ENCODE data around the gene DIP2C. TPM values are rescaled to one million over a fixed set of nuclear protein-coding genes. Genes with fewer than 3 reads are reported as not detected.

Gene DIP2C
- total RNA-seq, 1 experiment from 2014 or later = 11.0 TPM

- DNase-seq = no peak
- TF ChIP-seq CTCF (IDR thresholded peaks at IDR 0.05; ENCODE audit: unreplicated experiment) = no peak
- no peaks in the 10 kb centered on the region for H3K36me3 Mint-ChIP-seq (ENCODE audit: insufficient read depth, unreplicated experiment)
- no peaks in the 10 kb centered on the region for H3K27me3 Mint-ChIP-seq (ENCODE audit: unreplicated experiment)
- H3K4me3 Mint-ChIP-seq (ENCODE audit: low read depth, unreplicated experiment) = no peak overlapping the region
- intact Hi-C loops (cut with micrococcal nuclease; ENCODE audit: unreplicated experiment) = no loop called here
- no peak overlapping the region for H3K27ac Mint-ChIP-seq (ENCODE audit: unreplicated experiment)
- H3K9me3 Mint-ChIP-seq (ENCODE audit: low read depth, unreplicated experiment) = no peaks in the 10 kb centered on the region
- BruUV-seq (replicated peaks) = no TSS peak
- CTCF ChIA-PET = no interaction called here
- H3K4me1 Mint-ChIP-seq (ENCODE audit: low read depth, unreplicated experiment) = no peaks in the 10 kb centered on the region
These were observed 96.0 kb downstream of the DIP2C start for GRCh38 chr10:593421-593820.

GRCh38 chr10:593016-593415 lies 96.5 kb downstream of the DIP2C start:
- no peak overlapping the region for H3K27ac Mint-ChIP-seq (ENCODE audit: unreplicated experiment)

GRCh38 chr10:591646-592045 lies 97.8 kb downstream of the DIP2C start:
- DNase-seq = no peak
- BruUV-seq (replicated peaks) = no TSS peak
- Mint-ChIP-seq H3K27ac (ENCODE audit: unreplicated experiment) (no peak overlapping the region), H3K36me3 (ENCODE audit: insufficient read depth, unreplicated experiment) (no peaks in the 10 kb centered on the region), H3K4me1 (ENCODE audit: low read depth, unreplicated experiment) (no peaks in the 10 kb centered on the region), H3K4me3 (ENCODE audit: low read depth, unreplicated experiment) (no peak overlapping the region), H3K9me3 (ENCODE audit: low read depth, unreplicated experiment) (no peaks in the 10 kb centered on the region), H3K27me3 (ENCODE audit: unreplicated experiment) (no peaks in the 10 kb centered on the region)
- intact Hi-C loops (cut with micrococcal nuclease; ENCODE audit: unreplicated experiment) = no loop called here
- CTCF ChIA-PET = no interaction called here
- TF ChIP-seq CTCF (IDR thresholded peaks at IDR 0.05; ENCODE audit: unreplicated experiment) = no peak

More at GRCh38 chr10:593016-593415, 96.5 kb downstream of the DIP2C start:
- no peak for DNase-seq
- H3K27me3 Mint-ChIP-seq (ENCODE audit: unreplicated experiment) = no peaks in the 10 kb centered on the region
- intact Hi-C loops (cut with micrococcal nuclease; ENCODE audit: unreplicated experiment) = no loop called here
- H3K36me3 Mint-ChIP-seq (ENCODE audit: insufficient read depth, unreplicated experiment) = no peaks in the 10 kb centered on the region
- no TSS peak for BruUV-seq (replicated peaks)
- CTCF ChIA-PET = no interaction called here
- H3K9me3 Mint-ChIP-seq (ENCODE audit: low read depth, unreplicated experiment) = no peaks in the 10 kb centered on the region
- no peak overlapping the region for H3K4me3 Mint-ChIP-seq (ENCODE audit: low read depth, unreplicated experiment)
- no peaks in the 10 kb centered on the region for H3K4me1 Mint-ChIP-seq (ENCODE audit: low read depth, unreplicated experiment)
- TF ChIP-seq CTCF (IDR thresholded peaks at IDR 0.05; ENCODE audit: unreplicated experiment) = no peak

GRCh38 chr10:590721-591120 lies 98.7 kb downstream of the DIP2C start:
- CTCF ChIA-PET = no interaction called here
- TF ChIP-seq CTCF (IDR thresholded peaks at IDR 0.05; ENCODE audit: unreplicated experiment) = no peak
- BruUV-seq (replicated peaks) = no TSS peak
- Mint-ChIP-seq H3K4me1 (ENCODE audit: low read depth, unreplicated experiment) (no peaks in the 10 kb centered on the region), H3K36me3 (ENCODE audit: insufficient read depth, unreplicated experiment) (no peaks in the 10 kb centered on the region), H3K27me3 (ENCODE audit: unreplicated experiment) (no peaks in the 10 kb centered on the region), H3K27ac (ENCODE audit: unreplicated experiment) (no peak overlapping the region), H3K9me3 (ENCODE audit: low read depth, unreplicated experiment) (no peaks in the 10 kb centered on the region), H3K4me3 (ENCODE audit: low read depth, unreplicated experiment) (no peak overlapping the region)
- DNase-seq = no peak
- intact Hi-C loops (cut with micrococcal nuclease; ENCODE audit: unreplicated experiment) = no loop called here

Data from Calu3 (cell line).